Stromal cell of bone marrow (primary cell): Measurements from ENCODE around the gene ATXN1.
A peak's percentile ranks its signal among the peaks of the same experiment; 100 is the strongest.
"Not testable (repeated sequence)": the region's sequence is repeated elsewhere in the genome, so short reads cannot be mapped to it uniquely, and the experiment has no call there.

Experiments
- DNase-seq: peaks from one replicate; pipeline ENCODE4 v3.0.0-alpha.2; 2012; ENCODE audit warnings: low read depth

Gene ATXN1

GRCh38 chr6:16639684-16640480, 121.4 kb downstream of the ATXN1 start:
- peak; percentile 67 for DNase-seq

DNA sequence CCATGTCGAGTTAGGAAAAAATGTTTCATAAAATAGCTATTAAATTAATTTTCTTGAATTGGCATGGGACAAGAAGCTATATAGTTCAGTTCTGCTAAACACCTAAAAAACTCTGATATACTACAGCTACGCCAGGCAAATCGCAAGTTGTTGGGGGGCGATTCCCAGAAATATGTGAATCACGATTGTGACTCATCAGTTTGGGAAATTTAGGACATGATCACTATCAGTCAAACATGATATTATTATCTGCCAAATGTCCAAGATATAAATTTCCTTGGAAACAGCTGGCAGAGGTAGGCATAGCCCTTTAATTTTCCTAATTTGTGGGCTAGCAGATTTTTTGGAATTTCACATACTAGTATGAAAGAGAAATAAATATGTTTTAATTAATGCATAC, 123.6 kb downstream of the ATXN1 start:
- DNase-seq: no peak

GRCh38 chr6:16635810-16636602, 125.3 kb downstream of the ATXN1 start:
- peak; percentile 19 for DNase-seq

DNA sequence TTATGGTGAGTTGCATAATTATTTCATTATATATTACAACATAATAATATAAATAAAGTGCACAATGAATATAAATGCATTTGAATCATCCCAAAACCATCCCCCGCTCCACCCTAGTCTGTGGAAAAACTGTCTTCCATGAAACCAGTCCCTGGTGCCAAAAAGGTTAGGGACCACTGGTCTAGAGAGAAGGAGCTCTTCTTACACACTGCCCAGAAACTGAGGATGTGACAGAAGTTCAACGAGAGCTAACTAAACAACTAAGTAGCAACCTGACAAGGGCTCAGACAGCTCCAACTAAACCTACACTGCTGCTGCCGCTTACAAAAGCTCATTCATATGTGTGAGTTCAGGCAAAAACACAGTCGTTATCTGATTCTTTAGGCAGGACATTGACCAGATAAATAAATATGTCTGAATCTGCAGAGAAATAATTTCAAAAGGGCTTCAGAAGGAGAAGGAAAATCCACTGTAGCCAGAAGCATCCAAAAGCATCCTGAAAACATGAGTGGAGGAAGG, 125.9 kb downstream of the ATXN1 start:
- no peak for DNase-seq

DNA sequence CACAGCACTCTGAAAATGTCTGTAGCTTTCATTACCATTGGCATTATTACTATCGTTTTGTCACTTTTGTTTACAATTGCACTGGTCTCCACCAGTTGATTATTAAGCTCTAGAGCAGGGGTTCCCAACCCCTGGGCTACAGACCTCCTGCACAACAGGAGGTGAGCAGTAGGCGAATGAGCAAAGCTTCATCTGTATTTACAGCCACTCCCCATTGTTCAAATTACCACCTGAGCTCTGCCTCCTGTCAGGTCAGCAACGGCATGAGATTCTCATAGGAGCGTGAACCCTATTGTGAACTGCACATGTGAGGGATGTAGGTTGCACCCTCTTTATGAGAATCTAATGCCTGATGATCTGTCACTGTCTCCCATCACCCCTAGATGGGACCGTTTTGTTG, 126.4 kb downstream of the ATXN1 start:
- DNase-seq: no peak

GRCh38 chr6:16633961-16634360, 127.3 kb downstream of the ATXN1 start:
- no peak for DNase-seq

DNA sequence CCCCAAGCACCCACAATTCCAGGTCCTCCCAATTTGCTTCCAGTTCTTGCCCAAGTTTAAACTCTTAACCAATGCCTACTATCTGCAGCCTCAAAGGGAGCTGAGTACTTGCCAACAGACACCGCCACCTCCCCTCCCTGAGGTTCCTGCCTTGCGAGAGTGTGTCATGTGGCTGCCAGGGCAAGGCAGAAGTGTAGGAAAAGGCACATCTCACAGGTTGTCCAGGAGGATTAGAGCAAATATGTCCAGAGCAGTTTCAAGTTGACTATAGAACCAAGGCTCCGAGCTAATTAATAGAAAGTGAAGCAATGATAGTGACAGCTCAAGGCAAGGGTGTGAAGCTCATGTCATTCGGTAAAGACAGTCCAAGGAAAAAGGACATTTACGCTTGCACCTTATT, 127.8 kb downstream of the ATXN1 start:
- no peak for DNase-seq

DNA sequence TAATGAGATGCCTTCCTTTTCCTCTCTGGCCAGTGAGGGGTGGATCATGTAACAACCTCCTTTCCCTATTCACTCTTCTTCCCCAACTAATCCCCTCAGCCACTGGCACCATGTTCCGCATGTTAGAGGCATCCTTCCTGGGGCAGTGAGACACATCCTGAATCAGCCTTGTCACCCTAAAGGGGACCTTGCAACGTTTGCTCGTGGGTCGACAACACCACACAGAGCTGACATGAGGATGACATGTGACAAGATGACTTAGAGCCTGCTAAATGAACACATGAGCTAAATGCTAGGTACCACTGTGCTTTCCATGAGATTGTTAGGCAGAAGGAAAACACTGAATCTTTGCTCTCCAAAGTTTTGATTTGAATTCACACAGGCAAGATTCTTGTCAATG, 129.2 kb downstream of the ATXN1 start:
- DNase-seq: no peak

DNA sequence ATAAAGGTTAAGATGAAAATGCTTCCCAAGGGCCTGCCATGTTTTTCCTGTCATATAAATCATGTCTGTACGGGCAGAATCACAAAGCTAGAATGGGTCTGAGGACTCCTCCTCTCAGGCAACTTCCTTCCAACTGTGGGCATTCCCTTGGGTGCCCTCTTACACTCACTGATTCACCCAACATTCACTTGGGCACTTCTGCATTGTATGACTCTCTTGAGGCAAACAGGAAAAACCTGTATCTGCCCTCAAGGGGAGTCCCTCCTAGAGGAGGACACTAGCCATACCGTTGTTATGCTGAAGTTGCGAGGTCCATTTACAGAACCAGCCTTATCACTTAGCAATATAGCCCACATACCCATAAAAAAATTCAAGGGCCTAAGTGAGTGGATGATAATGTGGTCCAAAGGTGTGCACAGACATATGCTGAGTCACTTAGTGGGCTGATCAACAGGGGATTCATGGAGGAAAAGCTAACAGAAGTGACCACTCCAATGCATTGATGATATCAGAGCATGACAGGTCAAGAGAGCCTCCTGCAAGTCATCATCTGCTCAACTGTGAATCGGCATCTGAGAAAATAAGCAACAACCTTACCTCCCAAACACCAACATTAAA, 131.1 kb downstream of the ATXN1 start:
- DNase-seq: no peak

DNA sequence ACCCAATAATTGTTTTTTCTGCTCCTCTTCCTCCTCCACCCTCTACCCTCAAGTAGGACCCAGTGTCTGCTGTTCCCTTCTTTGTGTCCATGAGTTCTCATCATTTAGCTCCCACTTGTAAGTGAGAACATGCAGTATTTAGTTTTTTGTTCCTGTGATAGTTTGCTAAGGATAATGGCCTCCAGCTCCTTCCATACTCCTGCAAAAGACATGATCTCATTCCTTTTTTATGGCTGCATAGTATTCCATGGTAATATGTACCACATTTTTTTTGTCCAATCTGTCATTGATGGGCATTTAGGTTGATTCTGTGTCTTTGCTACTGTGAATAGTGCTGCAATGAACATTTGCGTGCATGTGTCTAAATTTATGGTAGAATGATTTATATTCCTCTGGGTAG, 132.7 kb downstream of the ATXN1 start:
- not testable (repeated sequence) for DNase-seq

- no peak for DNase-seq
These were observed 134.6 kb downstream of the ATXN1 start for GRCh38 chr6:16626650-16627049.

GRCh38 chr6:16625291-16626265, 135.7 kb downstream of the ATXN1 start:
- no peak for DNase-seq

- no peak for DNase-seq
These were observed 136.5 kb downstream of the ATXN1 start for GRCh38 chr6:16624636-16625290.

DNA sequence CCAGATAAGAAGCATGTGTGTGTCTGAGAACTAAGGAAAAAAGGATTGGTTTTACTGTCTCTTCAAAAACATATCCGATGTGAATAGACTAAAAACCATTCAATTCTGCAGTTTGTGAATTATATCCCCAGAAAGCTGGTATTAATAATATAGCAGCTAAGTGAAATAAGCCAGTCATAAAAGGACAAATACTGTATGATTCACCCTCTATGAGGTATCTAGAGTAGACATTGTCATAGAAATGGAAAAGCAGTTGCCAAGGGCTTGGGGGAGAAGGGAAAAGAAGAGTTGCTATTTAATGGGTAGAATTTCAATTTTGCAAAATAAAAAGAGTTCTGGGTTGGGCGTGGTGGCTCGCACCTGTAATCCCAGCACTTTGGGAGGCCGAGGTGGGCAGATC, 137.5 kb downstream of the ATXN1 start:
- no peak for DNase-seq

DNA sequence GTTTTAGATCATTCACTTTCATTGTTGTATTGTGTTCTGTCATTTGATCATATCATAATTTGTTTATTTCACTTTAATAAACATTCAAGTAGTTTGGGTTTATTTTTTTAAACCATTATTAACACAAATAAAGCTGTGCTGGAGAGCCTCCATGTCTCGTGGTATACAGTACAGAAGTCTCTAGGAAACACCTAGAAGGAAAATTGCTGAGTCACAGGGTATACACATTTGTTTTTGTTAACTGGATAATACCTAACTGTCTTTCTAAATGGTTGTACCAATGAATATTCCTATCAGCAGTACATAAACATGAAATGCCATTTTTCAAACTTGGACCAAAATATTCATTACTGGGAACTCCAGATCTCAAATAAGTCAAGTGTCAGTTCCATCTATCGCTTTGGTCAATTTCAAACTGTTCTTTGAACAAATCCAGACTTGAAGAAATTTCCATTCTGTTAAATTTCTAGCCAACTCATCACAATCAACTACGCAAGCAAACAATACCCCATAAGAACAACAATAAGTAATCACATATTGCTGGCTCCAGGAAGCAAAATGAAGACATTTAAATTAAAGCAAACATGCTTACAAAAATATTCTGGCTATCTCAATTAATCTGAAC, 138.1 kb downstream of the ATXN1 start:
- DNase-seq: no peak

DNA sequence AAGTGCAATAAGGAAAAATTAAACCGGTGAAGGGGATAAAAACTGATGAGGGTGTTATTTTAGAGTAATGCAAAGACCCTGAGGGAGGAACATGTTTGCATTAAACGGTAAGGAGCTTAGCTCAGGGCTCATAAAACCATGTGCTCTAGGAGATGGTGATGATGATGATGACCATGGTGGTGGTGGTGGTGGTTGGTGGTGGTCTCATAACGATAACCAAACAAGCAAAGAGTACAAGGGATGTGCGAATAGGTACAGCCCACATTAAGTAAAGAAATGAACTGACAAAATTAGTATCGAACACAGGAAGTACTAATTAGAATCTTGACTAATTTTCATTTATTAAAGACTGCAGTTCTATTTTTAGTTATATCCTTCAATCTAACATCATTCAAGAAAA, 139.1 kb downstream of the ATXN1 start:
- DNase-seq: no peak

GRCh38 chr6:16621002-16621401, 140.3 kb downstream of the ATXN1 start:
- DNase-seq: no peak

- no peak for DNase-seq
These were observed 141.5 kb downstream of the ATXN1 start for GRCh38 chr6:16619777-16620176.

- DNase-seq: no peak
These were observed 142.3 kb downstream of the ATXN1 start for GRCh38 chr6:16618962-16619361.

GRCh38 chr6:16615215-16615614, 146.0 kb downstream of the ATXN1 start:
- DNase-seq: not testable (repeated sequence)

- not testable (repeated sequence) for DNase-seq
These were observed 147.1 kb downstream of the ATXN1 start for GRCh38 chr6:16614143-16614542.
